ENCODE measurements around the gene CYB5R2.

The CYB5R2 gene

DNA sequence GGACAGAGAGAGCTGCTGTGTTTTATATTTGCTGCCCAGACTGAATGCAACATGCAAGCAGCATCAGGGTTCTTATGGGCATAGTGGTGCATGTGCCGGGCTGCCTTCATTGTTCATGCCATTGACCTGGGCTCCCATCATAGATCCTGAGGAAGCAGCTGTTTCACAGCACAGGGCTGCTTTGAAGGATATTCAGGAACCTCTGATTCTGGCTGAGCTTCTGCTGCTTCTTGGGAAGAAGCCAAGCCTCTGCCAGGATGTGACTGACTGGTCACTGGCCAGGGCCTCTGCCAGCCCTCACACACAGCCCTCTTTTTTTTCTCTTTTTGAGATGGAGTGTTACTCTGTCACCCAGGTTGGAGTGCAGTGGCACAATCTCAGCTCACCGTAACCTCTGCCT is 43.3 kb downstream of the CYB5R2 start:
- TF ChIP-seq, protein P1, sequence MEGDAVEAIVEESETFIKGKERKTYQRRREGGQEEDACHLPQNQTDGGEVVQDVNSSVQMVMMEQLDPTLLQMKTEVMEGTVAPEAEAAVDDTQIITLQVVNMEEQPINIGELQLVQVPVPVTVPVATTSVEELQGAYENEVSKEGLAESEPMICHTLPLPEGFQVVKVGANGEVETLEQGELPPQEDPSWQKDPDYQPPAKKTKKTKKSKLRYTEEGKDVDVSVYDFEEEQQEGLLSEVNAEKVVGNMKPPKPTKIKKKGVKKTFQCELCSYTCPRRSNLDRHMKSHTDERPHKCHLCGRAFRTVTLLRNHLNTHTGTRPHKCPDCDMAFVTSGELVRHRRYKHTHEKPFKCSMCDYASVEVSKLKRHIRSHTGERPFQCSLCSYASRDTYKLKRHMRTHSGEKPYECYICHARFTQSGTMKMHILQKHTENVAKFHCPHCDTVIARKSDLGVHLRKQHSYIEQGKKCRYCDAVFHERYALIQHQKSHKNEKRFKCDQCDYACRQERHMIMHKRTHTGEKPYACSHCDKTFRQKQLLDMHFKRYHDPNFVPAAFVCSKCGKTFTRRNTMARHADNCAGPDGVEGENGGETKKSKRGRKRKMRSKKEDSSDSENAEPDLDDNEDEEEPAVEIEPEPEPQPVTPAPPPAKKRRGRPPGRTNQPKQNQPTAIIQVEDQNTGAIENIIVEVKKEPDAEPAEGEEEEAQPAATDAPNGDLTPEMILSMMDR (IDR thresholded peaks at IDR 0.05; ENCODE audit: low read depth, low read length), result no peak
- Histone ChIP-seq H3K4me1 (peaks cover 1% of the 10 kb centered on the region), H3K4me3 (ENCODE audit: low read depth, low read length) (no peak overlapping the region), H3K36me3 (no peaks in the 10 kb centered on the region), H3K9me3 (no peaks in the 10 kb centered on the region), H3K27me3 (no peaks in the 10 kb centered on the region)
- no peak for DNase-seq

DNA sequence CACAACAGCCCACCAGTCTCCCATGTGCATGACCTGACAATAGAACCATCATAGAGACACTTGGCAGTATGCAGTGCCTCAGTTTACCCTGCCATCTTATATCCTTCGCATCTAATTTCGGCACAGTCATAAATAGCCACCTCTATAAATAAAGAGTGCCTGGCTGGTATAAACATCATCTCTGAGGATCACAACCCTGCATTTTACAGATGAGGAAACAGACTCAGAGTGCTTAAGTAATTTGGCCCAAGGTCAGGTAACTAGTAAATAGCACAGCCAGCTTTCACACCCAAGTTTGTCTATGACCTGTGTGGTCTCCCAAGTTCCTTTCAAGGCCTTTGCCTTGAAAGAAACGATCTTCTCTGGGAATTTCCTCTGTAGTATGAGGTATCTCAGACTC is 44.6 kb downstream of the CYB5R2 start:
- no peak for DNase-seq
- Histone ChIP-seq H3K4me3 (ENCODE audit: low read depth, low read length) (no peak overlapping the region), H3K27me3 (no peaks in the 10 kb centered on the region), H3K36me3 (no peaks in the 10 kb centered on the region), H3K9me3 (no peaks in the 10 kb centered on the region), H3K4me1 (no peaks in the 10 kb centered on the region)
- TF ChIP-seq, protein P1 (IDR thresholded peaks at IDR 0.05; ENCODE audit: low read depth, low read length), result no peak

DNA sequence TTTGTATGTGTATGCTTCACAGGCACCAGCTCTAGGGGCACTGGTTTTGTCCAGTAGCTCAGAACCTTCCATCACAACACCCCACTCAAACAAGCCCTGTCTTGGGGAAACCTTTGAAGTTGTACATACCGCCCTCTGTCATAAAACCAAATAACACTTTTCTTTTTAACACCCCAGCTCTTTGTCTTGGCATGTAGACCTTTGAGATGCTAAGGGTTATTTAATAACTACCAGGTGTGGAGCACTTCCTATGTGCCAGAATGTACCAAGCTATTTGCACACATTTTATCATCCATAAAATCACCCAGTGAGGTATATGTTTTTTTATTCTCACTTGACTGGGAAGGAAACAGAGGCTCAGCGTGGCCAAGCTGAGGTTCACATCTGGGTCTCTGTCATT is 50.6 kb downstream of the CYB5R2 start:
- no peaks in the 10 kb centered on the region for H3K9me3 ChIP-seq
- H3K27me3 ChIP-seq, result no peaks in the 10 kb centered on the region
- TF ChIP-seq, protein P1 (IDR thresholded peaks at IDR 0.05; ENCODE audit: low read depth, low read length), result no peak
- H3K4me1 ChIP-seq, result no peaks in the 10 kb centered on the region
- H3K4me3 ChIP-seq (ENCODE audit: low read depth, low read length), result no peak overlapping the region
- DNase-seq, result no peak
- H3K36me3 ChIP-seq, result no peaks in the 10 kb centered on the region

DNA sequence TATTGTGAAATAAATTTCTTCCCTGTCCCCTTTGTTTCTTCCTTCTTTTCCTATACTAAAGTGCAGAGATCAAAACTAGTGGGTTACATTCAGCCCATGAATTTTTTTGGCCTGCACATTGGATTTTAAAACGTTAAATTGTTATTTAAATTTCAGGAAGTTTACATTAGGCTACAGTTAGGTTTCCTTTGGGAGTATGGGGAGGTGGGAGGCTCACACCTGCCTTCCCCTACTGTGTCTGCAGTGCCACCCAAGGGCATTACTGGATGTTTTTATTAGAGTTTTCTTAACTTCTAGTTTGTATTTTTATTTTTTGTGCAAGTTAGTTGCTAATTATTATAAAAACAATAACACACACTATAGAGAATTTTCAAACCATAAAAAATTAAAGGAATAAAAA is 51.7 kb downstream of the CYB5R2 start:
- Histone ChIP-seq H3K27me3 (no peaks in the 10 kb centered on the region), H3K36me3 (no peaks in the 10 kb centered on the region), H3K4me3 (ENCODE audit: low read depth, low read length) (no peak overlapping the region), H3K4me1 (no peaks in the 10 kb centered on the region), H3K9me3 (no peaks in the 10 kb centered on the region)
- TF ChIP-seq, protein P1 (IDR thresholded peaks at IDR 0.05; ENCODE audit: low read depth, low read length), result no peak
- no peak for DNase-seq

DNA sequence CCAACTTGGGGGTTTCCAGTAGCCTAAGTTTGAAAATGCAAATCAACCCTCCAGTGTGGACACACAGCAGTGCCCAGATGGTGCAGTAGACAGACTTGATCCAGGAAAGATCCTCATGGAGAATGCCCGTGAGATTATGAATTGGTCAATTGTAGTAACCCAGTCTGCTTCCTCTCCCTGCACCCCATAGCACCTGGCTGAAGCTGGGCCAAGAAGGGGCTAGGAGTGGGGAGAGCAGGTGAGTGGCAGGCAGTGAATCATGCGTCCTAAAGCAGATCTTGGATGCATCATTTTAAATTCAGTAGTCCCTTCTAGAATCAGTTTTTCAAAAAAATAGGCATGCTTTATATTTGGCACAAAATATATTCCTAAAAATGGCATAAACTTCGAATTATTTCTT is 52.2 kb downstream of the CYB5R2 start:
- no peaks in the 10 kb centered on the region for H3K27me3 ChIP-seq
- no peaks in the 10 kb centered on the region for H3K36me3 ChIP-seq
- TF ChIP-seq, protein P1 (IDR thresholded peaks at IDR 0.05; ENCODE audit: low read depth, low read length), result no peak
- no peak for DNase-seq
- H3K4me3 ChIP-seq (ENCODE audit: low read depth, low read length), result no peak overlapping the region
- H3K9me3 ChIP-seq, result no peaks in the 10 kb centered on the region
- H3K4me1 ChIP-seq, result no peaks in the 10 kb centered on the region

DNA sequence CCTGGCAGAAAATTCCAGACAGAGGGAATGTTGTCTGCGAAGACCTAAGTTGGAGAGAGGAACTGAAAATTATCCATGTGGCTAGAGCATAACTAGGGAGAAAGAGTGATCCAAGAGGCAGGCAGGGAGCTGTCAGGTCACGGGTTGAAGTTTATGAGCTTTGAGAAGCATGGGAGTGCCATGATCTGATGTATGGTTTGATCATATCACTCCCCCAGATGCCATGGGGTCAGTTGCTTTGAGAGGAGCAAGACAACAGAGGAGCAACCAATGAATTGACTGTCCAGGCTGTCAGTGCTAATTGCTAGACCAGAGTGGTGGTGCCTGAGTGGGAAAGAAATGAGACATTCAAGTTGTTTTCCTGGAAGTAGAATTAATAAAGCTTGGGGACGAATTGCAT is 54.0 kb downstream of the CYB5R2 start:
- DNase-seq, result no peak
- H3K27me3 ChIP-seq, result no peaks in the 10 kb centered on the region
- no peaks in the 10 kb centered on the region for H3K4me1 ChIP-seq
- H3K9me3 ChIP-seq, result no peaks in the 10 kb centered on the region
- TF ChIP-seq, protein P1 (IDR thresholded peaks at IDR 0.05; ENCODE audit: low read depth, low read length), result no peak
- no peaks in the 10 kb centered on the region for H3K36me3 ChIP-seq
- H3K4me3 ChIP-seq (ENCODE audit: low read depth, low read length), result no peak overlapping the region

Data from BE2C (cell line).